ENCODE results near the gene UBXN10. TPM values are rescaled to one million over a fixed set of nuclear protein-coding genes. Genes with fewer than 3 reads are reported as not detected.

The UBXN10 gene
- total RNA-seq, 1 donor from 2014 or later: 3.1 TPM

GRCh38 chr1:20143318-20143717 lies 42.6 kb upstream of the UBXN10 start:
- DNase-seq (ENCODE audit: low spot score, unreplicated experiment): no peak
- Mint-ChIP-seq H3K4me3 (ENCODE audit: low read depth) (no peak overlapping the region), H3K9me3 (ENCODE audit: low read depth) (no peaks in the 10 kb centered on the region), H3K27ac (no peak overlapping the region), H3K36me3 (ENCODE audit: insufficient read depth) (no peaks in the 10 kb centered on the region), H3K27me3 (peaks cover 20% of the 10 kb centered on the region), H3K4me1 (ENCODE audit: low read depth) (no peaks in the 10 kb centered on the region)
- no peak for TF ChIP-seq CTCF (IDR thresholded peaks at IDR 0.05; ENCODE audit: unreplicated experiment)

GRCh38 chr1:20143734-20144565 lies 41.9 kb upstream of the UBXN10 start:
- Mint-ChIP-seq H3K27me3 (peaks cover 20% of the 10 kb centered on the region), H3K4me1 (ENCODE audit: low read depth) (no peaks in the 10 kb centered on the region), H3K9me3 (ENCODE audit: low read depth) (no peaks in the 10 kb centered on the region), H3K4me3 (ENCODE audit: low read depth) (no peak overlapping the region), H3K27ac (no peak overlapping the region), H3K36me3 (ENCODE audit: insufficient read depth) (no peaks in the 10 kb centered on the region)
- DNase-seq (ENCODE audit: low spot score, unreplicated experiment): no peak
- no peak for TF ChIP-seq CTCF (IDR thresholded peaks at IDR 0.05; ENCODE audit: unreplicated experiment)

- Mint-ChIP-seq H3K4me1 (ENCODE audit: low read depth) (no peaks in the 10 kb centered on the region), H3K27me3 (peaks cover 7% of the 10 kb centered on the region), H3K27ac (no peak overlapping the region), H3K9me3 (ENCODE audit: low read depth) (no peaks in the 10 kb centered on the region), H3K36me3 (ENCODE audit: insufficient read depth) (no peaks in the 10 kb centered on the region), H3K4me3 (ENCODE audit: low read depth) (no peak overlapping the region)
- no peak for TF ChIP-seq CTCF (IDR thresholded peaks at IDR 0.05; ENCODE audit: unreplicated experiment)
- DNase-seq (ENCODE audit: low spot score, unreplicated experiment): no peak
Measured at GRCh38 chr1:20147846-20148570, 37.9 kb upstream of the UBXN10 start.

GRCh38 chr1:20148571-20149500 lies 37.1 kb upstream of the UBXN10 start:
- Mint-ChIP-seq H3K9me3 (ENCODE audit: low read depth) (no peaks in the 10 kb centered on the region), H3K4me3 (ENCODE audit: low read depth) (no peak overlapping the region), H3K27me3 (peaks cover 7% of the 10 kb centered on the region), H3K27ac (no peak overlapping the region), H3K4me1 (ENCODE audit: low read depth) (no peaks in the 10 kb centered on the region), H3K36me3 (ENCODE audit: insufficient read depth) (no peaks in the 10 kb centered on the region)
- DNase-seq (ENCODE audit: low spot score, unreplicated experiment): no peak
- TF ChIP-seq CTCF (IDR thresholded peaks at IDR 0.05; ENCODE audit: unreplicated experiment): no peak
